HG02678 (cell line): ENCODE measurements around the gene PTGIS.

Experiments used
- ATAC-seq: cut with Tn5 transposase; IDR thresholded peaks from one replicate; pipeline ENCODE4 v1.9.1; 2021; ENCODE audit warnings: mild to moderate bottlenecking, moderate library complexity; ENCODE audit not compliant: unreplicated experiment

The PTGIS gene

DNA sequence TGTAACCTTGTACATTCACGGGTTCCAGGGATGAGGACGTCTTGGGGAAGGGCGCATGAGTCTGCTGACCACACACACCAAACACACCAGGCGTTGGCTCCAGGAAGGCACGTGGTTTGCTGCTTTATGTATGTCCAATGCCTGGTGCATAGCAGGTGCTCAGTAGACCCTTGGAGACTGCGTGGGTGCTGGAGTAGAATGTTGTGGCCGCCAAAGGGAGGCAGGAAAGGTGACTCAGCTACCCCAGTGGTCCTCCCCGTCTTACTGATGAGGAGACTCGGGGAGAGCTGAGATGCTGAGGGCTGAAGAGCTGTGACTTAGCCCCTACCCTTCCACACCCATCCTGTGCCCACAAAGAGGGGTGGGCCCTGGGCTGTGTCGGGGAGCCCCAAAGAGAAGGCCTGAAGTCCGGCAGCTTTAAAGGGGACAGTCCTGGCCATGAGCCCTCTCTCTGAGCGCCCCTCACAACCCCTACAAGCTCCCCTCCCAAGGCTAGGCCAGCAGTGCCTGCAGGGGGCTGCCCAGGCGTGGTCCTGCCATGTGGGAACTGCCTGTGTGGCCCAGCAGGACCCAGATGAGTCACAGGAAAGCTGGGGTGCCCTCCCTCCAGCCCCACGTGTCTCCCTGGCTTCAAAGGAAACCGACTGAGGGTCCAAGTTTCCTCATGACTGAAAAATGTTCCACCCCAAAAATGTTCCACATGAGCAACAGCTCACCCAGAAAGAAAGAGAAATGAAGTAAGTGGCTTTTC is 28.0 kb upstream of the PTGIS start:
- no peak for ATAC-seq

- no peak for ATAC-seq
Observed at GRCh38 chr20:49595346-49595745, 27.4 kb upstream of the PTGIS start.

GRCh38 chr20:49594931-49595315 is 27.0 kb upstream of the PTGIS start:
- ATAC-seq: no peak

- no peak for ATAC-seq
Observed at GRCh38 chr20:49594143-49594930, 26.4 kb upstream of the PTGIS start.

DNA sequence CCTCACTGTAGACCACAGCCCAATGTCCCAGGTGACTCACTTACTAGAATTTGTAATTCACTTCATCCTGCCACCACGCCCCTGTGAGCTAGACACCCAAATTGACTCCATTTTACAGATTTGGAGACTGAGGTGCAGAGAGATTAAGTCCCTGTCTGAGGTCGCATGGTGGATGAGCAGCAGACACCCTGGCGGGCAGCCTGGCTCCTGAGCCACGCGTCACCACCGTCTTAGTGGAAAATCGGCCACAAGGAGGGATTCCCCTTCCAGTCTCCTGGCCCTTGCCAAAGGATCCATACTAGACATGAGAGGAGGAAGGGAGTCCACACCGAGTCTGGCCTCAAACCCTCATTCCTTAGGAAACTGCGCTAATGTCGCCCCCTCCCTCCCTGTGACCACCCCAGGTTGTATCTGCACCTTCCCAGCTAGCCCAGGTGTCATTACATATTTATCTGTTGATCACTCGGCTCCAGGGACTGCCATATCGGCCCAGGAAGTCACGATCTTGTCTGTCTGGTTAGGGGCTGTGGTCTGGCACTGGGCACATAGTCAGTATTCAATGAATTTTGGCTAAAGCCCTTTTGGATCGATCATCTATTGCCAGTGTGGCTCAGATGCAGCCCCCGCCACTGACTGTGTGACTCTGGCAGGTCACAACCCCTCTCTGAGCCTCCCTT is 25.7 kb upstream of the PTGIS start:
- no peak for ATAC-seq

GRCh38 chr20:49592120-49592519 is 24.2 kb upstream of the PTGIS start:
- ATAC-seq: no peak

GRCh38 chr20:49591217-49591865 is 23.4 kb upstream of the PTGIS start:
- ATAC-seq: no peak

- no peak for ATAC-seq
Observed at GRCh38 chr20:49590163-49591017, 22.5 kb upstream of the PTGIS start.

- ATAC-seq: no peak
Observed at GRCh38 chr20:49589747-49590146, 21.8 kb upstream of the PTGIS start.

DNA sequence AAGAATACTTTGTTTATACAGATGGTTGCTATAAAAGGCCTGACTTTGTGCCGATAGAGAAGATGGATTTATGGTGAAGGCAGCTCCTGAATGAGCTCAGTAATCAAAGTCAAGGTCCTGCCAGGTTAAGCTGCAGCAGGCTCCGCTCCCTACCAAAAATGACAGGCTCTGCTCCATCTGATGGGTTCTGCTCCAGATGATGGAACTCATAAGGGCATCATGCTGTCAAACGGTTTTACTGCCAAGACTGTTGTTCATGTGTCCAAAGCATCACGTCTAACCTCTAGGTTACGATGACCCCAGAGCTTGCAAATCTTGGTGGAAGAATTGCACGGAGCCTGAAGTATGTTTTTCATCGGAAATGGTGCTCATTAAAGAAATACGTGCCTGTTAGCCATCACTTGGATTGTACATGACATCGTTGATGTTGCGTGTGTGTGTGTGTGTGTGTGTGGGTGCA is 19.2 kb upstream of the PTGIS start:
- no peak for ATAC-seq

DNA sequence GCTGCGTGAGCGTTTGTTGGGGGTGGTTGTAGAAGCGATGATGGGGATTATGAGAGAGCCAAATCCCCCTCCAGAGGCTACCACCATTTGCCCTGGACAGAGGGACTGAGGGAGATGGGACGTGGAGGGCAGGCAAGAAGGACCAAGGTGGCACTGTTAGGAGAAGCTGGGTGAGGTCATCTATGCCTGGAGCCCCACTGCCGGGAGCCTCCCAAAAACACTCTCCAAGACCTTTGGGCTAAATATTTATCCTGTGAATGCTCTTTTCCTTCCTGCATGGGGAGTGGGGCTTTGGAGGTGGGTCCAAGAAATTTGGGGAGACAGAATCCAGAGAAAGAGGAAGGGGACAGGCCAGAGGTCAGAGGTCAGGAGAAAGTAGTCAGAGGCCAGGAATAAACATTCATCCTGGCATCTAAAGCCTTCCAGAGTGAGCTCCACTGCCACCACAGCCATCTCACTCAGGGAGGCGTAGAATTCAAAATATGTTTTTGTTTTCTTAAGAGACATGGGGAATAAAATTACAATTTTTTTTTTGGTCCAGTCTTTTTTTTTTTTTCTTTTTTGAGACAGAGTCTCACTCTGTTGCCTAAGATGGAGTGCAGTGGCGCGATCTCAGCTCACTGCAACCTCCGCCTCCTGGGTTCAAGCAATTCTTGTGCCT is 17.8 kb upstream of the PTGIS start:
- no peak for ATAC-seq

DNA sequence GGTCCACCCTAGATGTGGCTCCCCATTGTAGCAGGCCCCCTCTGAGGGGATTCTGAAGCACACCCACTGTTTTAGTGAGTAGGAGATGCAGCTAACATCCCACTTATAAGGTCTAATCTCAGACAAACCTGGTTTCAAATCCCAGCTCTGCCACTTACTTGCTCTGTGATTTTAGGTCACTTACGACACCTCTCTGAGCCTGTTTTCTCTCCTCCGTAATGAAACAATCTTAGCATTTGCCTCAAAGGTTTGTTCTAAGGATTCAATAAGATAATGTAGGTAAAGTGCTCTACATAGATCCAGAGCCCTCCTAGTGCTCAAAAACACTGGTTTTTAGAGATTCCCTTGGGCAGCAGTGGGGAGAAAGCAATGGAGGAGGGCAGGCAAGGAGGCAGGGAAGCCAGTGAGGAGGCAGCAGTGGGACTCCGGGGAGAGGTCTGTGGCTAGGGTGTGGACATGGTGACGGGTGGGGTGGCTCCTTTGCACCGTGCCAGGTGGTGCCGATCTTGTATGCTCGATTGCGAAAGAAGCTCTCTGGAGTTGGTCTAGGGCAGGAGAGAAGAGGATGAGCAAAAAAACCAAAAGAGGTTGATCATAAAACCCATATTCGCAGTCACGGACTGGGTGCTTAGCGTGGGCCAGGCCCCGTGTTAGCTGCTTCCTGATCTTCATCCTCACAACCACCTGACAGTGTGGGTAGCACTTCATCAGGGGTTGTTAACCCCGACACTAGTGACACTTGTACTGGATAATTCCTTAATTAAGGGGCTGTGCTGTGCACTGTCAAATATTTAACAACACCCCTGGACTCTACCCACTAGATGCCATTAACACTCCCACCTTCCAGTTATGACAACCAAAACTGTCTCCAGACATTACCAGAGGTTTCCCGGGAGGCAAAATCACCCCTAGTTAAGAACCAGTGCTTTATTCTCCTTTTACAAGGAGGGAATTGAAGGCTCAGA is 16.8 kb upstream of the PTGIS start:
- no peak for ATAC-seq

DNA sequence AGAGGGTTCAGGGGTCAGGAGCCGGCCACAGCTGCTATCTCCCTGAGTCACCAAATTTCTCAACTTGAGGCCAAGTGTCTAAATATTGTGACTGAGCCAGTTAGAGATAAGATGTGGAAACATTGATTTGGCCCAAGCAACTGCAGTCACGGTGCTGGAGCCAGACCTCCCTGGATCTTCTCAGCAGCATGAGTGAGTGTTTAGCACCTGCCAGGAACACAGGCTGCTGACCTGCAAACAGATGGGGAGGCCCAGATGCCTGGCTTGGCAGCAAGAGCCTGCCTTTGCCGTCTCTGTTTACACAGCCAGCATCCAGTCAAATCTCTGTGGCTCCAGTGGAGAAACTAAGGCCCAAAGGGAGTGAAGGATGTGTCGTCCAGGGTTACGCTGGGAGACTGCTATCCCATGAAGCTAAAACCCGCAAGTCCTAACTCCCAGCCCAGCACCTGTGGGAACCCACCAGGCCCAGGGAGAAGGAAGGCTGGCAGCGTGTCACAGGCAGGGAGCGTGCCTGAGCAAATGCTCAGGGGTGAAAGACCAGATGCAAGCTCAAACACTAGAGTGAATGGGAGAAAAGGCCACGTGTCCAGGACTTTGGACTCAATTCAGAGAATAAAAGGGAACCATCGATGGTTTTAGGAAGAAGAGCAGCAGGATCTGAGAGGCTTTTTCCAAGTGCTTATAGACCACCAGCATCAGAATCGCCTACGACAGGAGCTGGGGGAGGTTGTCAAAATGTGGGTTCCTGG is 15.9 kb upstream of the PTGIS start:
- no peak for ATAC-seq

DNA sequence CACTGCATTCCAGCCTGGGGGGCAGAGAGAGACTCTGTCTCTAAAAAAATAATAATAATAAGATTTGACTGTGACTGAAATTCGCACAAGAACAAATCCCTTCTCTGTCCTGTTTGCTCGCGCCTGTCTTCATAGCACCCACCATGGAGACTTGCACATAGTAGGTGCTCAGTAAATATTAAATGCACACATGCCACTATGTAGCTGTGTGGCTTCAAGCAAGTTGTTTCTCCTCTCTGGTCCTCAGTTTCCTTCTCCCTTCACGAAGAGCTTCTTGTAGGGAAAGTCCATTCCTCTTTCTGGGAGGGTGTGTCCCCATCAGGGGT is 15.4 kb upstream of the PTGIS start:
- ATAC-seq: no peak

GRCh38 chr20:49582413-49583334 is 14.7 kb upstream of the PTGIS start:
- ATAC-seq: no peak

- ATAC-seq: no peak
Observed at GRCh38 chr20:49581482-49581881, 13.5 kb upstream of the PTGIS start.

DNA sequence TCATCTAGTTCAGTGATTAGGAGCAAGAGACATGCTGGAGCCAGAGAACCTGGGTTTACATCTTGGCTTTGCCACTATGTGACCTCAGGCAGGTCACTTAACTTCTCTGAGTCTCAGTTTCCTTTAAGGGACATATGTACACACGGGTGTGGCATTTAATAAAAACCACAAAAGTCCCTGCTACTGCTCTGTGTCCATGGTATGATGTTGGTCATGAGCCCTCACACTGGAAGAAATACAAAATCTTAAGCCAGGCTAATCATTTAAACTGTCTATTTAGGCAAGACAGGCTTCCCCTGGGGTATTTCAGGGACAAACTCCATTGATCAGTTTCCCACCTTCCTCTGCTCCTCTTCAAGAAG is 12.9 kb upstream of the PTGIS start:
- no peak for ATAC-seq
